Kidney glomerular epithelial cell (primary cell): ENCODE data around the gene ZNF470.

ENCODE experiments used
- DNase-seq: peaks from one replicate; lab custom pipeline; 2025; lab: John Stamatoyannopoulos, UW

The ZNF470 gene

DNA sequence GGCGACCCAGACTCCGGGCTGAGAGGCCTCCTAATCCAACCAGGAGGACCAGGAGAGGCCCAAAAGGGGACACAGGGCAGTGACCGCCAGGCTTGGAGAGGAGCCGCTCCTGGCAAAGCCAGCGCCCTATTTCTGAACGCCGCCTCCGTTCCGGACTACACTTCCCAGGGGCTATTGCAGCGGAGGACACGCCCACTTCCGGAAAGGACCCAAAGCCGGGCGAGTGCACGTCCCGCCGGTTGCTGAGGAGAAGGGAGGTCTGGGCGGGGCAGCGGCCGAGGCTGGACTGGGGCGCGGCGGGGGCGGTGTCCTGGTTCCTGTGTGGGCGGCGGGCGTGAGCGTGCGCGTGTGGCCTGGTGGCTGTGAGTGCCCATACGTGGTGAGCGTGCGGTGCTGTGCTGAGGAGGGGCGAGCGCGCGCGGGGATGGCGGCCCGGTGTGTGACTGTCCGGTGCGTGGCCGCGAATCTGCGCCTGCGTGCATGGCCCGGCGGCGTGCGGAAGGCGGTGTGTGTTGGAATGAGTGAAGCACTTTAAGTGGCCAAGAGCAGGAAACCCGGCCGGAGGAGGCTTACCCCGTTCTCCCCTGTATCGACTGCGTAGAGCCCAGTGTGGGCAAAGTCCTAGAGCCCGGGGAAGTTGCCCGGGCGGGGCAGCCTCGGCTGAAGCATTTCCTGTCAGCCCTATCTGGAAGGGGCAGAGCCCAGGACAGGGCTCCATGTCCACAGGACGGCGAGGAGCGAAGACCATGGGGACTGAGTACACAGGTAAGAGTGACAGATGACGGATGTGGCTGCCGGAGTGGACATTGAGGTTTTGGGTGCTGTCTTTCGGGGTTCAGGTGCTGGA, at the start of gene ZNF470:
ZNF470 (plus strand) TSS at position 195 of the 847 bp plus-strand sequence. CDS start 2,844 bp downstream, outside the sequence.
- peak; percentile 89 for DNase-seq

GRCh38 chr19:56525214-56525860, 41.9 kb upstream of the ZNF470 start:
- DNase-seq, result no peak

DNA sequence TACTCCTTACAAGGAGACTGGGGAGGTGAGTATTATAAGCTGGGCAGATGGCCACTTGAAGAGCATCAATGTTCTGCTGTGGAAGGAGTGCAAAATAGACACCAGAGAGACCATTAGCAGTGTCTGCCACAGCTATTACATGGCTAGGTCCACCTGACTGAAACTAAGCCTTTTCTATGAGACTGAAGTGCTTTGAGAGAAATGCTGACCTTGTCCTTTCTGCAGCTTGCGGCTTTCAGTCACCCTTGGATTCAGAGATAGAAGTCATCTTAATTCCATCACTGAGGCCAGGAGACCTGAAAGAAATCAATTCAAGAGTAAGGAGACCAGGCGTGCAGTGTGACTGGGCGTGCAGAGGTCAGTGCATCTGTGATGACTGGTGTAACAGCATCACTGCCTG, 29.8 kb upstream of the ZNF470 start:
- no peak for DNase-seq

GRCh38 chr19:56538254-56538760, 29.0 kb upstream of the ZNF470 start:
- DNase-seq, result peak; percentile 76

DNA sequence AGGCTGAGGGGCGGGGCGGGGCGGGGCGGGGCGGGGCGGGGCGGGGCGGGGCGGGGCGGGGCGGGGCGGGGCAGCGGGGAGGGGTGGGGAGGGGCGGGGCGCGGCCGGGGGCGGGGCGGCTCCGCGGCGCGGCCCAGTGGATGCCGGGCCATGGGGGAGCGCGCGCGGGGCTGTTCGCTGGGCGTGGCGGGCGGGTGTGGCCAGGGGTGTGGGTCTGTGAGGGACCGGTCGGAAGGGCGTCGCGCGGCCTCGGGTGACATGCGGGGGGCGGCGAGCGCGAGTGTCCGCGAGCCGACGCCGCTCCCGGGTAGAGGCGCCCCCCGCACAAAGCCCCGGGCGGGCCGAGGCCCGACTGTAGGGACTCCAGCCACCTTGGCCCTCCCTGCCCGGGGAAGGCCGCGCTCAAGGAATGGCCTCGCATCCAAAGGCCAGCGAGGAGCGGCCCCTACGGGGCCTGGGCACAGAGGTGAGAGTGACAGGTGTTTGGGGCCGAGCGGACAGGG, 28.5 kb upstream of the ZNF470 start, which contains the start of gene ZFP28:
ZFP28 (plus strand) TSS at position 188 of the 503 bp plus-strand sequence; CDS start at position 259, 71 bp downstream.
- peak; percentile 42 for DNase-seq

GRCh38 chr19:56543776-56544175, 23.5 kb upstream of the ZNF470 start:
- DNase-seq, result no peak

DNA sequence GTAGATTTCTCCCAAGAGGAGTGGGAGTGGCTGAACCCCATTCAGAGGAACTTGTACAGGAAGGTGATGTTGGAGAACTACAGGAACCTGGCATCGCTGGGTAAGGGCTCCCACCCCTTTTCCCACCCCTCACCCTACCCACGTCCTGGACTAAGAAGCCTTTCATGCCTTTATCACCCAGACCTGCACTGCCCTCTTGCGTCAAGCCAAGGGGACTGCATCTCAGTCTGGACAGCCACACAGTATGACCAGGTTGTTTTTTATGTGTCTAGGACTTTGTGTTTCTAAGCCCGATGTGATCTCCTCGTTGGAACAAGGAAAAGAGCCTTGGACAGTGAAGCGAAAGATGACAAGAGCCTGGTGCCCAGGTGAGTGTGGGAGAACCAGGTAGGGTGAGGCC, 19.7 kb upstream of the ZNF470 start:
- DNase-seq, result no peak

- no peak for DNase-seq
These were observed 12.9 kb upstream of the ZNF470 start for GRCh38 chr19:56554272-56554869.

GRCh38 chr19:56562766-56563165, 4.5 kb upstream of the ZNF470 start:
- no peak for DNase-seq

- DNase-seq, result no peak
These were observed 379 bp upstream of the ZNF470 start for GRCh38 chr19:56566904-56567273.

- DNase-seq, result no peak
These were observed 5.3 kb downstream of the ZNF470 start for GRCh38 chr19:56572589-56572988.

DNA sequence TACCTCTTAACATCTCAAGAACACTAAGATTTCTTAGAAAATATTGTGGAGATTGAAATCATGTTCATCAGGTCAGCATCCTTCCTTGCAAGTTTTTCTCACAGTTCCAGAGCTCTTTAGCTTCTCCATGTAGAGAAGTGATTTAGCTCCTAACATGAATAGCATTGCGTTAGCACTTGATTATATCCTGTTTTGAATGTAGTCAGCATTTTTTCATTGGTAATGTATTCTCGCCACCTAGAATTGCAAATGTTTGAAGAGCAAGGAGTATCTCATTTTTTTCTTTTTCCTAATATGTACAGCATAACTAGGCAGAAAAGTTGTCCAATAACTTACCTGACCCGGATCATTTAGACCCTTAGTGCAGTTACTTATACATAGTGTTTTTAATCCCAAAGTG, 6.6 kb downstream of the ZNF470 start:
- DNase-seq, result no peak

DNA sequence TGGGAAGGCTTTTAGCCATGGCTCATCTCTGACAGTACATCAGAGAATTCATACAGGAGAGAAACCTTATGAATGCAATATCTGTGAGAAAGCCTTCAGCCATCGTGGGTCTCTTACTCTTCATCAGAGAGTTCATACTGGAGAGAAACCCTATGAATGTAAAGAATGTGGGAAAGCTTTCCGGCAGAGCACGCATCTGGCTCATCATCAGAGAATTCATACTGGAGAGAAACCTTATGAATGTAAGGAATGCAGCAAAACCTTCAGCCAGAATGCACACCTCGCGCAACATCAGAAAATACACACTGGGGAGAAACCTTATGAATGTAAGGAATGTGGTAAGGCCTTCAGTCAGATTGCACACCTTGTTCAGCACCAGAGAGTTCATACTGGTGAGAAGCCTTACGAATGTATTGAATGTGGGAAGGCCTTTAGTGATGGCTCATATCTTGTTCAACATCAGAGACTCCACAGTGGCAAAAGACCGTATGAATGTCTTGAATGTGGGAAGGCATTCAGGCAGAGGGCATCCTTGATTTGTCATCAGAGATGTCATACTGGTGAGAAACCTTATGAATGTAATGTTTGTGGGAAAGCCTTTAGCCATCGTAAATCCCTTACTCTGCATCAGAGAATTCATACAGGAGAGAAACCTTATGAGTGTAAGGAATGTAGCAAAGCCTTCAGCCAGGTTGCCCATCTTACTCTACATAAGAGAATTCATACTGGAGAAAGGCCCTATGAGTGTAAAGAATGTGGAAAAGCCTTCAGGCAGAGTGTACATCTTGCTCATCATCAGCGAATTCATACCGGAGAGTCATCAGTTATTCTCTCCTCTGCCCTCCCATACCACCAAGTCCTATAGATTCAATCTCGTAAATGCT, 10.7 kb downstream of the ZNF470 start:
- no peak for DNase-seq

DNA sequence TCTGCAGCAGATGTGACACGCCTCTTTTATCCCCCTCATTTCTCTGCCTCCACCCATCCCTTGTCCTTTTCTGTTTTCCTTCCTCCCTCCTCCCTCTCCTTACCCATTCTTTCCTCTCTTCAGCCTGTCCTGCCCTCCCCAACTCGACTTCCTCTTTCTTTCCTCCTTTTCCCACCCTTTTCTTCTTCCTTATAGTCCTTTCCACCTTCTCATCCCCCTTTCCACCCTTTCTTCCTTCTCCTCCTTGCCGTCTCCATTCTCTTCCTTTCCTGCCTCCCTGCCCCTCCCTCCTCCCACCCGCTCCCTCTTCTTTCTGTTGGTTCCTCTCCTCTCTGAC, 27.1 kb downstream of the ZNF470 start:
- DNase-seq, result no peak

- peak; percentile 90 for DNase-seq
These were observed 27.7 kb downstream of the ZNF470 start, which contains the start of gene ZNF71 for GRCh38 chr19:56594783-56595547. ZNF71 (plus strand) TSS chr19:56595302; CDS start chr19:56601559, 6,257 bp downstream.

DNA sequence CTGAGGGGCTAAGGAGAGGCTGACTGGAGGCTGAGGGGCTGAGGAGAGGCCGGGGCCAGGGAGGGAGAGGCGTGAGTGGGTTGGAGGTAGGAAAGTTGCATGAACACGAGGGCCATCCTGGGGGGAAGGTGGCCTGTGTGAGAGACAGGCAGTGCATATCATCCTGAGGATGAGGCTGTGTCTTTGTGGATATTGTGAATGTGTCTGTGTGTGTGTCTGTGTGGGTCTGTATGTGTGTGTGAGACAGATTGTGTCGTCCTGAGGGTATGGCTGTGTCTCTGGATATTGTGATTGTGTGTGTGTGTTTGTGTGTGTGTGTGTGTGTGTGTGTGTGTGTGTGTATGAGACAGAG, 28.3 kb downstream of the ZNF470 start:
- peak; percentile 49 for DNase-seq

- no peak for DNase-seq
These were observed 29.4 kb downstream of the ZNF470 start for GRCh38 chr19:56596676-56597075.

GRCh38 chr19:56597696-56598095, 30.4 kb downstream of the ZNF470 start:
- DNase-seq, result no peak

GRCh38 chr19:56601375-56601774, 34.1 kb downstream of the ZNF470 start:
- DNase-seq, result no peak

GRCh38 chr19:56603829-56604228, 36.6 kb downstream of the ZNF470 start:
- no peak for DNase-seq
